KMS-11 (cell line): Measurements from ENCODE around the gene ATXN7L2.

Experiments
- H2AFZ ChIP-seq: fragments of 200-600 bp; sonication (generic); 2 replicates; pipeline ENCODE4 v1.6.1; 2016; ENCODE audit warnings: antibody characterized with exemption, mixed run types, low read depth
- H3K27ac ChIP-seq: fragments of 200-600 bp; sonication (generic); 2 replicates; pipeline ENCODE4 v1.6.1; 2016; ENCODE audit warnings: mild to moderate bottlenecking, mixed run types
- H3K27me3 ChIP-seq: fragments of 200-600 bp; sonication (generic); 2 replicates; pipeline ENCODE4 v1.6.1; 2017; ENCODE audit warnings: mild to moderate bottlenecking, low read depth, mixed run types, moderate library complexity; ENCODE audit not compliant: insufficient read depth
- H3K36me3 ChIP-seq: fragments of 200-600 bp; sonication (generic); 2 replicates; pipeline ENCODE4 v1.6.1; 2017; ENCODE audit warnings: mild to moderate bottlenecking, mixed run types; ENCODE audit not compliant: insufficient read depth
- H3K4me1 ChIP-seq: fragments of 200-600 bp; sonication (generic); 2 replicates; pipeline ENCODE4 v1.6.1; 2016; ENCODE audit warnings: mild to moderate bottlenecking, low read depth, mixed run types; ENCODE audit not compliant: poor library complexity, severe bottlenecking
- H3K4me2 ChIP-seq: fragments of 200-600 bp; sonication (generic); 2 replicates; pipeline ENCODE4 v1.7.0; 2016; ENCODE audit warnings: mild to moderate bottlenecking, mixed run types
- H3K4me3 ChIP-seq: fragments of 200-600 bp; sonication (generic); IDR thresholded peaks from 2 replicates; pipeline ENCODE4 v1.6.1; 2017; ENCODE audit warnings: low read depth, low read length, mixed read lengths; ENCODE audit not compliant: insufficient read depth
- H3K79me2 ChIP-seq: fragments of 200-600 bp; sonication (generic); 2 replicates; pipeline ENCODE4 v1.6.1; 2016; ENCODE audit warnings: low read depth, mixed run types; ENCODE audit not compliant: insufficient read depth
- H3K9ac ChIP-seq: fragments of 200-600 bp; sonication (generic); 2 replicates; pipeline ENCODE4 v1.6.1; 2016; ENCODE audit warnings: mild to moderate bottlenecking, mixed run types
- H4K20me1 ChIP-seq: fragments of 200-600 bp; sonication (generic); 2 replicates; pipeline ENCODE4 v1.6.1; 2016; ENCODE audit warnings: mild to moderate bottlenecking, mixed run types; ENCODE audit not compliant: insufficient read depth
- TF ChIP-seq, protein P1 (sequence below): fragments of 200-600 bp; sonication (generic); conservative IDR thresholded peaks from 2 replicates; pipeline ENCODE4 v1.6.1; 2017; ENCODE audit warnings: low read depth, mild to moderate bottlenecking, antibody characterized with exemption, low read length, moderate library complexity, mixed read lengths

Gene ATXN7L2

DNA sequence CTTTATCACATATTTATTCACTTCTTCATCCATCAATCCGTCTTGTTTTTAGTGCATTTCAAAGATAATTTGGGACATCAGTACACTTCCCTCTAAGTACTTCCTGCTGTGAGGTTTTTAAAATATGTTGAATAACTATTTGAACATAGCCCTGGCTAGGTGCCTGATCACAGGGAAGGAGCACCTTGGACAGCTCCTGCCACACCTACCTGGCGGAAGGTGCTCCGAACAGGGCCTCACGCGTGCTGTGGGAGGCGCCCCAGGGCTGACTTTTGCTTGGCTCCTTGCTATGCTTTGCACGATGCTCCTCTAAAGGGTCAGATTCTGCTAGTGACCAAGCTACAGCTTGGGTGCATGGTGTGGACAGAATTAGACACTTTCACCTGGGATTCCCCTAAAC lies 4.9 kb upstream of the ATXN7L2 start:
- Histone ChIP-seq H3K4me3 (no peak overlapping the region), H3K4me1 (peaks cover 10% of the 10 kb centered on the region), H4K20me1 (no peaks in the 10 kb centered on the region), H2AFZ (no peak overlapping the region), H3K9ac (no peak overlapping the region), H3K36me3 (no peaks in the 10 kb centered on the region), H3K27ac (no peak overlapping the region), H3K4me2 (no peak overlapping the region; the same call in 1 of the 2 replicates), H3K27me3 (peaks cover 40% of the 10 kb centered on the region; the same call in 1 of the 2 replicates), H3K79me2 (no peaks in the 10 kb centered on the region)
- TF ChIP-seq, protein P1, sequence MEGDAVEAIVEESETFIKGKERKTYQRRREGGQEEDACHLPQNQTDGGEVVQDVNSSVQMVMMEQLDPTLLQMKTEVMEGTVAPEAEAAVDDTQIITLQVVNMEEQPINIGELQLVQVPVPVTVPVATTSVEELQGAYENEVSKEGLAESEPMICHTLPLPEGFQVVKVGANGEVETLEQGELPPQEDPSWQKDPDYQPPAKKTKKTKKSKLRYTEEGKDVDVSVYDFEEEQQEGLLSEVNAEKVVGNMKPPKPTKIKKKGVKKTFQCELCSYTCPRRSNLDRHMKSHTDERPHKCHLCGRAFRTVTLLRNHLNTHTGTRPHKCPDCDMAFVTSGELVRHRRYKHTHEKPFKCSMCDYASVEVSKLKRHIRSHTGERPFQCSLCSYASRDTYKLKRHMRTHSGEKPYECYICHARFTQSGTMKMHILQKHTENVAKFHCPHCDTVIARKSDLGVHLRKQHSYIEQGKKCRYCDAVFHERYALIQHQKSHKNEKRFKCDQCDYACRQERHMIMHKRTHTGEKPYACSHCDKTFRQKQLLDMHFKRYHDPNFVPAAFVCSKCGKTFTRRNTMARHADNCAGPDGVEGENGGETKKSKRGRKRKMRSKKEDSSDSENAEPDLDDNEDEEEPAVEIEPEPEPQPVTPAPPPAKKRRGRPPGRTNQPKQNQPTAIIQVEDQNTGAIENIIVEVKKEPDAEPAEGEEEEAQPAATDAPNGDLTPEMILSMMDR: no peak; the same call in 1 of the 2 replicates

GRCh38 chr1:109479311-109479710 lies 4.4 kb upstream of the ATXN7L2 start:
- Histone ChIP-seq H3K4me3 (no peak overlapping the region), H4K20me1 (no peaks in the 10 kb centered on the region), H3K4me2 (no peak overlapping the region), H3K27me3 (peaks cover 38% of the 10 kb centered on the region; the same call in 1 of the 2 replicates), H3K79me2 (peaks cover 2% of the 10 kb centered on the region; the same call in 1 of the 2 replicates), H3K4me1 (peaks cover 10% of the 10 kb centered on the region), H2AFZ (no peak overlapping the region), H3K27ac (no peak overlapping the region), H3K9ac (no peak overlapping the region), H3K36me3 (no peaks in the 10 kb centered on the region)
- TF ChIP-seq, protein P1: no peak

DNA sequence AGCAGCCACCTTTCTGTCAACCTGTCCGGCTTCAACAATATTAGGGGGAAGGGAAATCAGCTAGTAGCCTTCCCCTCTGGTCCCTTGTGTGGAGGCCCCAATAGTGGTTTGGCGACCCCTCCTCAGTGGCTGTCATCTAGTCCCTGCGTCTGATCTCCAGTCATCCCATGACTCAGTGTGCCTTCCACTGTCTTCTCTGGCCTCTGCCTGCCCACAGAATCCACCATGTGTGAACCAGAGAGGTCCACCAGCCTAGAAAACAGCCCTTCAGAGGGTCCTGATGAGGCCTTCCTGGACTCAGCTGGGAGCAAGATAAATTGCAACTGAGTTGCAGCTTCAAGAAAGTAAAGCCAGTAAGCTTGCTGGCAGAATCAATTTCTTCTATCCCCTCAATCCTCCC lies 3.8 kb upstream of the ATXN7L2 start:
- peaks cover 13% of the 10 kb centered on the region for H3K4me1 ChIP-seq
- H3K4me2 ChIP-seq: no peak overlapping the region
- TF ChIP-seq, protein P1: no peak
- H3K36me3 ChIP-seq: no peaks in the 10 kb centered on the region
- H3K27me3 ChIP-seq: peaks cover 38% of the 10 kb centered on the region; the same call in 1 of the 2 replicates
- peaks cover 8% of the 10 kb centered on the region; the same call in 1 of the 2 replicates for H3K79me2 ChIP-seq
- H3K4me3 ChIP-seq: no peak overlapping the region
- H3K9ac ChIP-seq: no peak overlapping the region
- H4K20me1 ChIP-seq: no peaks in the 10 kb centered on the region
- no peak overlapping the region for H3K27ac ChIP-seq
- no peak overlapping the region for H2AFZ ChIP-seq

GRCh38 chr1:109481646-109482045 lies 2.1 kb upstream of the ATXN7L2 start:
- TF ChIP-seq, protein P1: no peak
- H3K9ac ChIP-seq: no peak overlapping the region

More at GRCh38 chr1:109481646-109482045, 2.1 kb upstream of the ATXN7L2 start:
- Histone ChIP-seq H2AFZ (no peak overlapping the region), H3K4me2 (no peak overlapping the region), H3K4me3 (no peak overlapping the region), H3K27ac (no peak overlapping the region), H4K20me1 (no peaks in the 10 kb centered on the region), H3K36me3 (no peaks in the 10 kb centered on the region), H3K27me3 (peaks cover 34% of the 10 kb centered on the region; the same call in 1 of the 2 replicates), H3K79me2 (peaks cover 9% of the 10 kb centered on the region; the same call in 1 of the 2 replicates), H3K4me1 (peaks cover 22% of the 10 kb centered on the region)
